PC-3 (cell line): ENCODE data around the gene MET. TPM values are rescaled to one million over a fixed set of nuclear protein-coding genes. Genes with fewer than 3 reads are reported as not detected.
"Not testable (repeated sequence)": the region's sequence is repeated elsewhere in the genome, so short reads cannot be mapped to it uniquely, and the experiment has no call there.

Source experiments
- ATAC-seq: fragments of 200-7000 bp; cut with Tn5 transposase; 2 replicates; pipeline ENCODE4 v1.9.1; 2020; ENCODE audit warnings: mild to moderate bottlenecking, moderate library complexity
- BruUV-seq: library from RNA; stranded (reverse); fragments of 400-500 nt; replicated peaks from 2 replicates; lab custom pipeline; 2021; lab: Mats Ljungman, UMichigan
- CTCF ChIA-PET: fragments of 300-600 bp; sonication (Branson Sonifier 250); formaldehyde crosslinking; loops from one replicate; lab custom pipeline; 2022; ENCODE audit warnings: antibody characterized with exemption; lab: Charles Lee
- POLR2A ChIA-PET: fragments of 300-600 bp; sonication (Branson Sonifier 250); formaldehyde crosslinking; loops from one replicate; lab custom pipeline; 2022; ENCODE audit warnings: antibody characterized with exemption; ENCODE audit not compliant: unreplicated experiment; lab: Charles Lee
- DNase-seq: peaks from one replicate; pipeline ENCODE4 v3.0.0-alpha.2; 2015
- H2AFZ ChIP-seq: fragments of 300-600 bp; sonication (generic); 2 replicates; pipeline ENCODE4 v1.6.0; 2016; ENCODE audit warnings: antibody characterized with exemption, low read length
- H3F3A ChIP-seq: fragments of 300-600 bp; sonication (generic); one replicate; pipeline ENCODE4 v1.6.0; 2017; ENCODE audit warnings: antibody characterized with exemption, low read length, control low read depth, mild to moderate bottlenecking; ENCODE audit not compliant: unreplicated experiment
- H3K27ac ChIP-seq: fragments of 300-600 bp; sonication (generic); 2 replicates; pipeline ENCODE4 v1.5.1; 2016; ENCODE audit warnings: mild to moderate bottlenecking, low read length
- H3K27me3 ChIP-seq: fragments of 300-600 bp; sonication (generic); 2 replicates; pipeline ENCODE4 v1.6.1; 2016; ENCODE audit warnings: low read length, mixed read lengths
- H3K36me3 ChIP-seq: fragments of 300-600 bp; sonication (generic); 2 replicates; pipeline ENCODE4 v1.6.1; 2016; ENCODE audit warnings: low read depth, mixed run types, low read length, mixed read lengths
- H3K4me1 ChIP-seq: fragments of 300-600 bp; sonication (generic); 2 replicates; pipeline ENCODE4 v1.5.1; 2016; ENCODE audit warnings: low read length; ENCODE audit not compliant: insufficient read depth
- H3K4me2 ChIP-seq: fragments of 300-600 bp; sonication (generic); 2 replicates; pipeline ENCODE4 v1.6.0; 2016; ENCODE audit warnings: low read length
- H3K4me3 ChIP-seq: fragments of 300-600 bp; sonication (generic); 2 replicates; pipeline ENCODE4 v1.5.1; 2016; ENCODE audit warnings: mild to moderate bottlenecking, low read length, mixed read lengths
- H3K79me2 ChIP-seq: fragments of 300-600 bp; sonication (generic); 2 replicates; pipeline ENCODE4 v1.6.1; 2017; ENCODE audit warnings: low read length, mixed read lengths
- H3K9ac ChIP-seq: fragments of 300-600 bp; sonication (generic); 2 replicates; pipeline ENCODE4 v1.6.0; 2016; ENCODE audit warnings: mild to moderate bottlenecking, low read length
- H3K9me2 ChIP-seq: fragments of 300-600 bp; sonication (generic); replicated peaks from 2 replicates; pipeline ENCODE4 v1.6.1; 2016; ENCODE audit warnings: mixed run types, low read length, mixed read lengths
- H3K9me3 ChIP-seq: fragments of 300-600 bp; sonication (generic); 2 replicates; pipeline ENCODE4 v1.6.1; 2016; ENCODE audit warnings: low read length, mixed read lengths
- H4K20me1 ChIP-seq: fragments of 300-600 bp; sonication (generic); 2 replicates; pipeline ENCODE4 v1.6.1; 2016; ENCODE audit warnings: low read length, mixed read lengths
- EZH2 ChIP-seq: fragments of 300-600 bp; sonication (generic); IDR thresholded peaks from one replicate; pipeline ENCODE4 v1.6.1; 2017; ENCODE audit warnings: antibody characterized with exemption, mild to moderate bottlenecking, low read length; ENCODE audit not compliant: unreplicated experiment
- EZH2phosphoT487 ChIP-seq: fragments of 300-600 bp; sonication (generic); IDR thresholded peaks from 2 replicates; pipeline ENCODE4 v1.6.1; 2018; ENCODE audit warnings: mild to moderate bottlenecking, antibody characterized with exemption, low read length, borderline replicate concordance
- intact Hi-C: fragments of 100-400 bp; cut with micrococcal nuclease; formaldehyde crosslinking; loops from 2 replicates; pipeline ENCODE4 v1.9.0; 2023
- total RNA-seq: library from RNA; depleted of rRNA; stranded (reverse); fragments of >200 nt; gene quantifications from 2 replicates; pipeline ENCODE4 v1.2.3, GENCODE V29; 2014
- TF ChIP-seq, protein P1 (sequence below): fragments of 300-600 bp; sonication (generic); conservative IDR thresholded peaks from 2 replicates; pipeline ENCODE4 v1.5.1; 2017; ENCODE audit warnings: antibody characterized with exemption, low read depth, mild to moderate bottlenecking, low read length

Gene MET
- total RNA-seq, 1 experiment from 2014 or later, result 118 TPM

- Histone ChIP-seq H3K9ac (no peak overlapping the region), H3K27me3 (no peaks in the 10 kb centered on the region), H3K4me1 (no peaks in the 10 kb centered on the region), H3K79me2 (no peaks in the 10 kb centered on the region), H4K20me1 (no peaks in the 10 kb centered on the region), H3F3A (no peaks in the 10 kb centered on the region), H3K27ac (no peak overlapping the region), H3K4me3 (no peak overlapping the region), H3K4me2 (no peak overlapping the region), H3K36me3 (peaks cover 51% of the 10 kb centered on the region), H3K9me2 (no peaks in the 10 kb centered on the region), H3K9me3 (no peaks in the 10 kb centered on the region), H2AFZ (no peak overlapping the region)
- ATAC-seq (no peak), DNase-seq (no peak)
- no peak for TF ChIP-seq EZH2
- no peak for TF ChIP-seq EZH2phosphoT487
- POLR2A ChIA-PET, result no interaction called here
- intact Hi-C loops, result no loop called here
- CTCF ChIA-PET, result no interaction called here
- BruUV-seq, result no TSS peak
These were observed 85.3 kb downstream of the MET start for GRCh38 chr7:116757283-116757682.

DNA sequence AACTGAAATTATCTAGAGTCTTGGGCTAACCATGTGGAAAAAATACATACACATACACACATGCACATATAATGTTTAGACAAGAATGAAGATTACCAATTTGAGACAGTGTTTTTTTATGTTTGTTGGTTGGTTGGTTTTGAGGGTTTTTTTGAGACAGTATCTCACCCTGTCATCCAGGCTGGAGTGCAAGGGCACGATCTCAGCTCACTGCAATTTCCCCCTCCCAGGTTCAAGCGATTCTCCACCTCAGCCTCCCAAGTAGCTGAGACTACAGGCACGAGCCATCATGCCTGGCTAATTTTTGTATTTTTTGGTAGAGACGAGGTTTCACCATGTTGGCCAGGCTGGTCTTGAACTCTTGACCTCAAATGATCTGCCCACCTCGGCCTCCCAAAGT, 87.6 kb downstream of the MET start:
- peaks cover 74% of the 10 kb centered on the region for H3K36me3 ChIP-seq
- BruUV-seq, CTCF ChIA-PET: not testable (repeated sequence)

DNA sequence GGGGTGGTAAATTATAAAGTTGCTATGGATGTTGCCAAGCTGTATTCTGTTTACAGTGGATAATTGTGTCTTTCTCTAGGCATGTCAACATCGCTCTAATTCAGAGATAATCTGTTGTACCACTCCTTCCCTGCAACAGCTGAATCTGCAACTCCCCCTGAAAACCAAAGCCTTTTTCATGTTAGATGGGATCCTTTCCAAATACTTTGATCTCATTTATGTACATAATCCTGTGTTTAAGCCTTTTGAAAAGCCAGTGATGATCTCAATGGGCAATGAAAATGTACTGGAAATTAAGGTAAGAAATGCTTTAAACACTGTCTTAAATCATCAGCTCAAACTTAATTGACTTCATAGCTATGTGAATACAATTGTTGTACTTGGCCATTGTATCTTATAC, 91.0 kb downstream of the MET start:
- intact Hi-C loops, result no loop called here
- BruUV-seq, result no TSS peak
- no peak overlapping the region for H3K27ac ChIP-seq
- H3K9ac ChIP-seq, result no peak overlapping the region
- no peak overlapping the region for H3K4me3 ChIP-seq
- CTCF ChIA-PET, result no interaction called here
- H3K36me3 ChIP-seq, result peaks cover 78% of the 10 kb centered on the region
- no peak overlapping the region for H3K4me2 ChIP-seq
- no peaks in the 10 kb centered on the region for H3F3A ChIP-seq
- no peaks in the 10 kb centered on the region for H4K20me1 ChIP-seq
- no peaks in the 10 kb centered on the region for H3K9me2 ChIP-seq
- TF ChIP-seq, protein P1, sequence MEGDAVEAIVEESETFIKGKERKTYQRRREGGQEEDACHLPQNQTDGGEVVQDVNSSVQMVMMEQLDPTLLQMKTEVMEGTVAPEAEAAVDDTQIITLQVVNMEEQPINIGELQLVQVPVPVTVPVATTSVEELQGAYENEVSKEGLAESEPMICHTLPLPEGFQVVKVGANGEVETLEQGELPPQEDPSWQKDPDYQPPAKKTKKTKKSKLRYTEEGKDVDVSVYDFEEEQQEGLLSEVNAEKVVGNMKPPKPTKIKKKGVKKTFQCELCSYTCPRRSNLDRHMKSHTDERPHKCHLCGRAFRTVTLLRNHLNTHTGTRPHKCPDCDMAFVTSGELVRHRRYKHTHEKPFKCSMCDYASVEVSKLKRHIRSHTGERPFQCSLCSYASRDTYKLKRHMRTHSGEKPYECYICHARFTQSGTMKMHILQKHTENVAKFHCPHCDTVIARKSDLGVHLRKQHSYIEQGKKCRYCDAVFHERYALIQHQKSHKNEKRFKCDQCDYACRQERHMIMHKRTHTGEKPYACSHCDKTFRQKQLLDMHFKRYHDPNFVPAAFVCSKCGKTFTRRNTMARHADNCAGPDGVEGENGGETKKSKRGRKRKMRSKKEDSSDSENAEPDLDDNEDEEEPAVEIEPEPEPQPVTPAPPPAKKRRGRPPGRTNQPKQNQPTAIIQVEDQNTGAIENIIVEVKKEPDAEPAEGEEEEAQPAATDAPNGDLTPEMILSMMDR, result no peak
- no peak for TF ChIP-seq EZH2phosphoT487
- no peak for TF ChIP-seq EZH2
- no peaks in the 10 kb centered on the region for H3K79me2 ChIP-seq
- no peaks in the 10 kb centered on the region for H3K4me1 ChIP-seq
- H2AFZ ChIP-seq, result no peak overlapping the region
- DNase-seq (no peak), ATAC-seq (no peak)
- POLR2A ChIA-PET, result no interaction called here
- H3K9me3 ChIP-seq, result no peaks in the 10 kb centered on the region
- no peaks in the 10 kb centered on the region for H3K27me3 ChIP-seq

More for the DNA sequence above, 87.6 kb downstream of the MET start:
- H3K9ac ChIP-seq, POLR2A ChIA-PET, H3K9me2 ChIP-seq, intact Hi-C loops, H3F3A ChIP-seq, H4K20me1 ChIP-seq, H2AFZ ChIP-seq, H3K79me2 ChIP-seq, ATAC-seq, H3K4me1 ChIP-seq, H3K9me3 ChIP-seq, H3K4me2 ChIP-seq, H3K27ac ChIP-seq, H3K4me3 ChIP-seq, DNase-seq, H3K27me3 ChIP-seq: not testable (repeated sequence)

GRCh38 chr7:116763647-116764046, 91.7 kb downstream of the MET start:
- Histone ChIP-seq H3K9me2 (no peaks in the 10 kb centered on the region), H3K36me3 (peaks cover 78% of the 10 kb centered on the region), H2AFZ (no peak overlapping the region), H3K4me2 (no peak overlapping the region), H3K9me3 (no peaks in the 10 kb centered on the region), H3K27me3 (no peaks in the 10 kb centered on the region), H3F3A (no peaks in the 10 kb centered on the region), H3K27ac (no peak overlapping the region), H3K4me1 (no peaks in the 10 kb centered on the region), H3K79me2 (no peaks in the 10 kb centered on the region), H3K4me3 (no peak overlapping the region), H3K9ac (no peak overlapping the region), H4K20me1 (no peaks in the 10 kb centered on the region)
- ChIA-PET CTCF (no interaction called here), POLR2A (no interaction called here)
- intact Hi-C loops, result no loop called here
- BruUV-seq, result no TSS peak
- TF ChIP-seq EZH2phosphoT487, result no peak
- TF ChIP-seq, protein P1, result no peak
- no peak for TF ChIP-seq EZH2
- ATAC-seq (no peak), DNase-seq (no peak)
